ENCODE measurements around the gene RARS2. TPM values are rescaled to one million over a fixed set of nuclear protein-coding genes. Genes with fewer than 3 reads are reported as not detected.

Gene RARS2
- total and polyA plus RNA-seq, 2 experiments from 2014 or later = 31.8 to 38.5 TPM

GRCh38 chr6:87551799-87552198 is 38.0 kb downstream of the RARS2 start:
- ATAC-seq (no peak), DNase-seq (ENCODE audit: low spot score) (no peak)
- Histone ChIP-seq H2AFZ (no peak overlapping the region), H3K9me2 (ENCODE audit: insufficient read depth) (no peaks in the 10 kb centered on the region), H3K27ac (ENCODE audit: low read depth) (no peak overlapping the region), H3K4me1 (ENCODE audit: insufficient read depth) (no peaks in the 10 kb centered on the region), H3K4me2 (no peak overlapping the region), H3K36me3 (ENCODE audit: insufficient read depth) (0 out of 2 replicates have a peak, but pooled peaks cover 4% of the 10 kb centered on the region), H3K4me3 (no peak overlapping the region), H3K79me2 (replicated peaks; ENCODE audit: insufficient read depth) (peaks cover 2% of the 10 kb centered on the region), H3K27me3 (ENCODE audit: insufficient read depth) (no peaks in the 10 kb centered on the region), H4K20me1 (replicated peaks; ENCODE audit: insufficient read depth) (0 out of 2 replicates have a peak, but pooled peaks cover 3% of the 10 kb centered on the region), H3F3A (replicated peaks; ENCODE audit: low read depth) (no peaks in the 10 kb centered on the region)
- Mint-ChIP-seq H3K9me3 (no peaks in the 10 kb centered on the region), H3K27me3 (ENCODE audit: insufficient read depth, low read depth, poor library complexity) (no peaks in the 10 kb centered on the region), H3K36me3 (ENCODE audit: low read depth) (peaks cover 34% of the 10 kb centered on the region), H3K27ac (no peak overlapping the region), H3K4me1 (no peaks in the 10 kb centered on the region), H3K4me3 (no peak overlapping the region)
- TF ChIP-seq CREB1 (CRISPR knock-in tag; IDR thresholded peaks at IDR 0.05; ENCODE audit: low read depth) (no peak), EZH2phosphoT487 (IDR thresholded peaks at IDR 0.05; ENCODE audit: unreplicated experiment) (no peak), EZH2 (IDR thresholded peaks at IDR 0.05; ENCODE audit: low read depth, unreplicated experiment) (no peak), ZNF462 (CRISPR knock-in tag; IDR thresholded peaks at IDR 0.05) (no peak), POLR2AphosphoS5 (IDR thresholded peaks at IDR 0.05; ENCODE audit: low read depth) (no peak), REST (IDR thresholded peaks at IDR 0.05; ENCODE audit: unreplicated experiment) (no peak), ETS1 (IDR thresholded peaks at IDR 0.05) (no peak), ZNF331 (CRISPR knock-in tag; IDR thresholded peaks at IDR 0.05; ENCODE audit: low read depth) (no peak), NANOG (IDR thresholded peaks at IDR 0.05; ENCODE audit: borderline replicate concordance) (no peak), ZNF114 (CRISPR knock-in tag; IDR thresholded peaks at IDR 0.05) (no peak)
- TF ChIP-seq, protein P1, sequence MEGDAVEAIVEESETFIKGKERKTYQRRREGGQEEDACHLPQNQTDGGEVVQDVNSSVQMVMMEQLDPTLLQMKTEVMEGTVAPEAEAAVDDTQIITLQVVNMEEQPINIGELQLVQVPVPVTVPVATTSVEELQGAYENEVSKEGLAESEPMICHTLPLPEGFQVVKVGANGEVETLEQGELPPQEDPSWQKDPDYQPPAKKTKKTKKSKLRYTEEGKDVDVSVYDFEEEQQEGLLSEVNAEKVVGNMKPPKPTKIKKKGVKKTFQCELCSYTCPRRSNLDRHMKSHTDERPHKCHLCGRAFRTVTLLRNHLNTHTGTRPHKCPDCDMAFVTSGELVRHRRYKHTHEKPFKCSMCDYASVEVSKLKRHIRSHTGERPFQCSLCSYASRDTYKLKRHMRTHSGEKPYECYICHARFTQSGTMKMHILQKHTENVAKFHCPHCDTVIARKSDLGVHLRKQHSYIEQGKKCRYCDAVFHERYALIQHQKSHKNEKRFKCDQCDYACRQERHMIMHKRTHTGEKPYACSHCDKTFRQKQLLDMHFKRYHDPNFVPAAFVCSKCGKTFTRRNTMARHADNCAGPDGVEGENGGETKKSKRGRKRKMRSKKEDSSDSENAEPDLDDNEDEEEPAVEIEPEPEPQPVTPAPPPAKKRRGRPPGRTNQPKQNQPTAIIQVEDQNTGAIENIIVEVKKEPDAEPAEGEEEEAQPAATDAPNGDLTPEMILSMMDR (conservative IDR thresholded peaks at IDR 0.05; ENCODE audit: low read depth in 2 of 2) = no peak
